ENCODE results near the gene ALG12.

ALG12 gene

GRCh38 chr22:49929211-49929979, 11.2 kb upstream of the ALG12 start:
- peak; percentile 80 for DNase-seq

- no peak for DNase-seq
Observed at GRCh38 chr22:49928555-49929210, 10.4 kb upstream of the ALG12 start.

GRCh38 chr22:49928185-49928495, 9.9 kb upstream of the ALG12 start:
- no peak for DNase-seq

GRCh38 chr22:49927483-49928184, 9.4 kb upstream of the ALG12 start:
- DNase-seq = no peak

GRCh38 chr22:49926916-49927315, 8.7 kb upstream of the ALG12 start:
- no peak for DNase-seq

GRCh38 chr22:49925525-49926128, 7.4 kb upstream of the ALG12 start:
- DNase-seq = peak; percentile 73

GRCh38 chr22:49924113-49924833, 6.0 kb upstream of the ALG12 start:
- DNase-seq = no peak

GRCh38 chr22:49923445-49923844, 5.2 kb upstream of the ALG12 start:
- DNase-seq = peak; percentile 38

- no peak for DNase-seq
Observed at GRCh38 chr22:49922926-49923325, 4.7 kb upstream of the ALG12 start.

- no peak for DNase-seq
Observed at GRCh38 chr22:49922484-49922883, 4.2 kb upstream of the ALG12 start.

- DNase-seq = no peak
Observed at GRCh38 chr22:49921508-49922278, 3.5 kb upstream of the ALG12 start.

GRCh38 chr22:49920859-49921258, 2.6 kb upstream of the ALG12 start:
- no peak for DNase-seq

GRCh38 chr22:49918911-49919881, 958 bp upstream of the ALG12 start:
- no peak for DNase-seq

GRCh38 chr22:49916831-49917230, 1.4 kb downstream of the ALG12 start:
- DNase-seq = no peak

GRCh38 chr22:49915610-49916009, 2.6 kb downstream of the ALG12 start:
- no peak for DNase-seq

- no peak for DNase-seq
Observed at GRCh38 chr22:49914256-49914655, 4.0 kb downstream of the ALG12 start.

- no peak for DNase-seq
Observed at GRCh38 chr22:49913446-49913845, 4.8 kb downstream of the ALG12 start.

- DNase-seq = no peak
Observed at GRCh38 chr22:49913026-49913425, 5.2 kb downstream of the ALG12 start.

- no peak for DNase-seq
Observed at GRCh38 chr22:49911881-49912625, 6.2 kb downstream of the ALG12 start.

Data from activated naive CD4-positive, alpha-beta T cell treated with Interleukin-2 at 50 U/mL for 16 hours (primary cell).